HG03095 (cell line): ENCODE measurements around the gene RUSF1.
A peak's percentile ranks its signal among the peaks of the same experiment; 100 is the strongest.
"Not testable (repeated sequence)": the region's sequence is repeated elsewhere in the genome, so short reads cannot be mapped to it uniquely, and the experiment has no call there.

Experiments used
- ATAC-seq: cut with Tn5 transposase; IDR thresholded peaks from one replicate; pipeline ENCODE4 v1.9.1; 2021; ENCODE audit warnings: moderate library complexity; ENCODE audit not compliant: unreplicated experiment

RUSF1 gene

DNA sequence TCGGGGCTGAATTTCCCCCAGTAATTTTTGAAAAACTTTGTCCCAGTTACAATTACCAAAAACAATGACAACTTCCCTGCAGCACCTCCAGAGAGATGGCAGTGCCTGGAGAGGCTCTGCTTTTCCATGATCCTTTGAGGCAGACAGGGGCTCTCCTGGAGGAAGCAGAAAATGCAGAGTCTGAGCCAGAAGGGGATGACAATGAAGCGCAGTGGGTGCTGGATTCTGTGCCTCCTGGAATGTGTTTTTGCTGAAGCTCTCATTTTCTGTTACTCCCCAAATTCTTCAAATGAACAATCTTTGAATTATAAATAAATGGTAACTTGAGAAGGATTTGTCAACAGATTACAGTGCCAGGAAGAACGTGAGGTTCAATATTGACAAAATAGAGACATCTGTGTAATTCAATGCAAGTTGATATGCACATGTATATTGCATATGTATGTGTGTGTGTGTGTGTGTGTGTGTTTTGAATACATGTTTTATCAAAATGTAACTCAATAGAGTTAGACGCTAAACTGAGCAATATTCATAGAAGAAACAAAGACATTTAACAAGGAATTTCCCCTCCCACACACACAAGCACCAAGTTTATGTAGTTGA, 9.7 kb upstream of the RUSF1 start:
- no peak for ATAC-seq

DNA sequence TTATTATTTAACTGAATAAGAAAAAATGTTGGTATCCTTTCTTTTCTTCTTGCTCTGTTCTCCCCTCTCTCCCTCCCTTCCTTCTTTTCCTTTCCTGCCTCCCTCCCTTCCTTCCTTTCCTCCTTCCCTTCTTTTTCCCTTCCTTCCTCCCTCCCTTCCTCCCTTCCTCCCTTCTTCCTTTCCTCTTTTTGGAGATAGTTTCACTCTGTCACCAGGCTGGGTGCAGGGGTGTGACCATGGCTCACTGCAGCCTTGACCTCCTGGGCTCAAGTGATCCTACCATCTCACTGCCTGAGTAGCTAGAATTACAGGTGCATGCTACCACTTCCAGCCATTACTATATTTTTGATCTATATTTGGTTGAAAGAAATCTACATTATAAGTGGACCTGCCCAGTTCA, 5.7 kb upstream of the RUSF1 start:
- no peak for ATAC-seq

DNA sequence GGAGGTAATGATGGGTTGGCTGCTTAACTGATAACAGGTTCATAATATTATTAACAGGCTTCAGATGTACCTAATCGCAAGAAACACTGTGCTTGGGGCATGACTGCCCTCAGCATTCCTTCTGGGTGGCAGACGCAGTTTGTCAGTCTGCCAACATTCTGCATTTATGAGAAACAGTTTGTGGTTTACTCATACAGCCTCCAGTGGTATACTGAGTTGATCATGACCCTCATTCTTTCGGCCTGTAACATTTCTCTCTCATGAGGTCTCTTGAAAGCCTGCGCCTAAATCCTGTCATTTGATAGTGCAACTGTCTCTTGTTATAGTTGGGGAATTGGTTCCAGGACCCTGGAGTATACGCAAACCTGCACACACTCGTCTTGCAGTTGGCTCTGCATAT, 4.9 kb upstream of the RUSF1 start:
- no peak for ATAC-seq

DNA sequence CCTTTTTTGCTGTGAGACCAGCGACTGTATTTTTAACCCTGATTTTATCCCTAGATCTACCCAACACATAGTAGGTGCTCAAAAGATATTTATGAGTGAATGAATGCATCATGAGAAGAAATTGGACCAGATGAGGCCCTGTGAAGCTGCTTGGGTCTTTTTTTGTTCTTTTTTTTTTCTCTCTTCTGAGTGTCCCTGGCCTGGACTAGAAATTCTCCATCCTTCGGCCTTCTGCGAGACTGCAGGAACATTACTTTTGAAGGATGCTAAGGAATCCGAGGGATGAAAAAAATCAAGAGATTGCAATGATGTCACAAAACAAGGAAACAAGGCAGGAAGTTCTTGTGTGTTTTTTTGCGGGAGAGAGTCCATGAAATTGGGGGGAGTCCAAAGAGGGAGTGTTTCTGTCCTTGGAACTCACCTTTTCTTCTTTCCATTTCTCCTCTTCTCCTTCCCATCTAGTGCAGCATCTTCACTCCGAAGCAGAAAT, 560 bp upstream of the RUSF1 start:
- ATAC-seq, result no peak

DNA sequence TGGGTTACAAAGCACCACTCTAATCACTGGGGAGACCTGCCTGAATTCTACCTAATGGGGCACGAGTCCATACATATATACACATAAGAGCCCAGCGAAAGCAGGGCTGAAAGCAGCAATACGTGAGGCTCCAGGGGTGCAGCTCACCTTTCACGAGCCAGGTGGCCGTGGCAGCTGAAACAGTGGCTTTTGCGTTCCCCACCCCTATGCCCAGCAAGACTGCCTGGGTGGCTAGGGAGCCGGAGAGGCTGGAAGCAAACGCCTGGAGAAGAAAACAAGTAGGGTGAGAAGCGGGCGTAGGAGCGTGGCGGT, 618 bp downstream of the RUSF1 start:
- ATAC-seq, result peak; percentile 1

DNA sequence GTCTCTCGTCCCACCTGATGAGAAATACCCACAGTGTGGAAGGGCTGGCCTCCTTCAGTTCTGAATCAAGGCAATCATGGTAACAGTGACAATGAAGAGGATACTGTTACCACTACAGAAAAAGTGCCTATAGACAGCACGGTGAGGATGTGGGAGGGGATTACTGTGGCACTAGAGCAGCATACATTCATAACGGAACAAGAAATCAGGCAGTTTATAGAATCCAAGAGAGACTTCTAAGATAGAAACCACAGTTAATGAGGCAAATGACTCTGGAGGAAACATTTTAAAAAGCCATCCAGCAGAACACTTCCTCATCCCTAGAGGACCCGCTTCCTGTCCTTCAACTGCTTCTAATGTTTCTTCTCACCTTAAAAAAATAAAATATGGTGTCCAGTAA, 2.7 kb downstream of the RUSF1 start:
- ATAC-seq, result no peak

DNA sequence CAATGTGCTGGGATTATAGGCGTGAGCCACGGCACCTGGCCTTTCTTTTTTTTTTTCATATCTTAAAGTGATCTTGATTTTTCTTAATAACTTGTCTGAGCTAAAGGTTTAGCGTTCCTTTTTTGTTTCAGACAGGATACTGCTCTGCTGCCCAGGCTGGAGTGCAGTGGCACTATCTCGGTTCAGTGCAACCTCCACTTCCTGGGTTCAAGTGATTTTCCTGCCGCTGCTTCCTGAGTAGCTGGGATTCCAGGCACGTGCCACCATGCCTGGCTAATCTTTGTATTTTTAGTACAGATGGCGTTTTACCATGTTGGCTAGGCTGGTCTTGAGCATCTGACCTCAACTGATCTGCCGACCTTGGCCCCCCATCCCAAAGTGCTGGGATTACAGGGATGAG, 4.0 kb downstream of the RUSF1 start:
- no peak for ATAC-seq

DNA sequence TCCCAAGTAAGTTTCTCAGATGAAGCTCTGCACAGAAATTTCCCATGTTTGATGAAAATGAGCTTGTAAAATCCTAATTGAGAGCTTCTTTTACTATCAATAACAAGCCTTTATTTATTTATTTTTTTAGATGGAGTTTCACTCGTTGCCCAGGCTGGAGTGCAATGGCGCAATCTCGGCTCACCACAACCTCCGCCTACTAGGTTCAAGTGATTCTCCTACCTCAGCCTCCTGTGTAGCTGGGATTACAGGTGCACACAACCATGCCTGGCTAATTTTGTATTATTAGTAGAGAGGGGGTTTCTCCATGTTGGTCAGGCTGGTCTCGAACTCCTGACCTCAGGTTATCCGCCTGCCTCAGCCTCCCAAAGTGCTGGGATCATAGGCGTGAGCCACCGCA, 4.6 kb downstream of the RUSF1 start:
- not testable (repeated sequence) for ATAC-seq

DNA sequence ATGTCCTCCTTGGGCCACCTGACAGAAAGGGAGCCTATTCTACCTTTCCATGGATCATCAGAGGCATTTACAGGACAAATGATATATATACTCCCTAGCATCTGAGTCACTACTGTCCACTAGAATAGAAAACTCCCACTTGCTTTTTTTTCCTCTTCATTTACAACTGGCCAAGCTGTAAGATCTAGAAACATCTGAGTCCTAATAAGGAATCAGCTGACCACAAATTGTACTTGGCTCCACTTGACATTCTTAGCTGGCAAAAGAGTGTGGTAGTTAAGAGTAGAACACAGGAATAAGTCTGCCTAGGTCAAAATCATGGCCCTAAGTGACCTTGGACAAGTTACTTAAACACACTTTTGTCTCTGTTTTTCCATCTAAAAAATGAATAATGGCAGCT, 5.2 kb downstream of the RUSF1 start:
- ATAC-seq, result no peak

DNA sequence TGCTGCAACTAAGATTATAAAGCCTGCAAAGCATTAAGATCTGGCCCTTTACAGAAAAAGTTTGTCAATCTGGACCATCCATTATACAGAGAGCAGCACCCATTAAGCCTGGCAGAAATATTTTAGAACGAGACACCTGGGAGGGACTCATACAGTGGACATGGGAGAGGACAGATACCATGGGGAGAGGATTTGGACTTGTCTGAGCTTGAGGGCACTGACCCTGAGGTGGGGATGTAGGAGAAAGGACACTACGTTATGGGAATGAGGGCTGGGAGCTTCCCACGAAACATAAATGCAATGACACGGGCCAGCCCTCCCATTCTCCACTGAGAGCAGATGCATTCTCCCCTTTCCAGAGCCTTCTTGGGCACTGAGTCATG, 6.2 kb downstream of the RUSF1 start:
- ATAC-seq, result no peak

DNA sequence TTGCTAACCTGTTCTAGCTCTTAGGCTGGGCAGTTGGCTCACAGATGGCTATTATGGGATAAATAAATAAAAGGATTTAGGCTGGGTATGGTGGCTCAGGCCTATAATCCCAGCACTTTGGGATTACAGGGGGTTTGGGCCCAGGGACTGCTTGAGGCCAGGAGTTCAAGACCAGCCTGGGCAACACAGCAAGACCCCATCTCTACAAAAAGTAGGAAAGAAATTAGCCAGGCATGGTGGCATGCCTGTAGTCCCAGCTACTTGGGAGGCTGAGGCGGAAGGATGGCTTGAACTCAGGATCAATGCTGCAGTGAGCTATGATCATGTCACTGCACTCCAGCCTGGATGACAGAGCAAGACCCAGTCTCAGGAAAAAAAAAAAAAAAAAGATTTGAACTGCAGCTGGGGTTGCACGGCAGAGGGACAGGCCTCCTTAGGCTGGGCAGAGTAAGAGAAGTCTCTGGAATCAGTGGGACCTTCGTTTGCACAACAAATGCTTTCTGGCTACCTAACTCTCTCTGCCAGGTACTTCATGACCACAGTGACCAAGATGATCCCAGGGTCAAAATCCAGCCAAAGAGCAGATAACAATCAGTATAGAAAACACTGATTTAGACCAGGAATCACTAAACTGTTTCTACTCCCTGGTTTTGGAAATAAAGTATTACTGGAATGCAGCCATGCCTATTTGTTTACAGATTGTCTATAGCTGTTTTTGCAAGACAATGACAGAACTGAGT, 6.8 kb downstream of the RUSF1 start:
- ATAC-seq, result no peak

DNA sequence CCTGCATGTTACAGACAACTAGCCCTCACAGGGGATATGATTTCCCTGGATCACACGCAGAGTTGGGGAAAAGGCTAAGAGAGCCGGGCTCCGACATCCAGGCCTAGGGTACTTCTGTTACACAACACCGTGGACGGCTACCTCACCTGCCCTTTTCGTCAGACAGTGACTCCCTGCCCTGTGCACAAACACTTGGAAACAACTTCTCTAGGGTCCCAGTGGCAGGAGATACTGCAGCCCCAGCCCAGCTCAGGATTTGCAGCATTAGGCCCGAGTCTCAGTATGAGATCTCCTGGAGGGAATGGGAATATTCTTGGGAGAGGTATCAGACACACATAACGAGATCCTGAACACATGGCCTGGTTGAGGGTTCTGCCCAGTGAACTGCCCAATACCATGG, 8.3 kb downstream of the RUSF1 start:
- ATAC-seq, result no peak

DNA sequence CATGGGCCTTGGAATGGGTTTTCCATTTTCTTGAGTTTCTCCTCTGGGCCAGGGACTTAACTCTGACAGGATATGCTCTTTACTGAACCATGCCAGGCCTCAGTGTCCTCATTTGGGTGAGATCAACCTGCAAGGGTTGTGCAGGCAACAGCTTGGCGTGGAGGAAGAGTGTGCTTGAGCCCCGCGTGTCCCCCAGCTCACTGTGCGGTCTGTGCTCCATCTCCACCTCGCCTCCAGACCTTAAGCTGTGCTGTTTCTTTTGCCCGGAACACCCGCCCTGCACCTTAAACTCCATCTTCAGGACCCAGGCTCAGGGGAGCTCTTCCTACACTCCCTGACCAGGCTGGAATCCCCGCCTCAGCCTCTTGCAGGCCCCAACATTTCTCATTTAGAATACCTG, 9.7 kb downstream of the RUSF1 start:
- no peak for ATAC-seq

DNA sequence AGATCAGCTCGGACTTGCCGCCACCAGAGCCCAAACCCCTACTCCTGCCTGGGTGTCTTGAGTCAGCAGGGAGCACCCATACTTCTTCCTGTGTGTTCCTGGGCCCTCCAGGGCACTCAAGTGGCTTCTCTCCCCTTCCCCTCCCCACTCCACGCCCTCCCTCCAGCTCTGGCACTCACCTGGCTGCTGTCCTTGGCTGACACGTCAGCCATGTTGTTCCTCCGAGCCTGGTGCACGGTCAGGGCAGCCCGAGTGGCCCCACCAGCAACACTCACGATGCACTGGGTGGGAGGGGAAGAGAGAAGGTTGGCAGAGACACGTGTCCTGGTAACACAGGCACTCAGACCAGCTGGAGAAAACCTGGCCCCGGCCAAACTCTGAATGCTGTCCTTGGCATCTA, 11.5 kb downstream of the RUSF1 start:
- no peak for ATAC-seq

DNA sequence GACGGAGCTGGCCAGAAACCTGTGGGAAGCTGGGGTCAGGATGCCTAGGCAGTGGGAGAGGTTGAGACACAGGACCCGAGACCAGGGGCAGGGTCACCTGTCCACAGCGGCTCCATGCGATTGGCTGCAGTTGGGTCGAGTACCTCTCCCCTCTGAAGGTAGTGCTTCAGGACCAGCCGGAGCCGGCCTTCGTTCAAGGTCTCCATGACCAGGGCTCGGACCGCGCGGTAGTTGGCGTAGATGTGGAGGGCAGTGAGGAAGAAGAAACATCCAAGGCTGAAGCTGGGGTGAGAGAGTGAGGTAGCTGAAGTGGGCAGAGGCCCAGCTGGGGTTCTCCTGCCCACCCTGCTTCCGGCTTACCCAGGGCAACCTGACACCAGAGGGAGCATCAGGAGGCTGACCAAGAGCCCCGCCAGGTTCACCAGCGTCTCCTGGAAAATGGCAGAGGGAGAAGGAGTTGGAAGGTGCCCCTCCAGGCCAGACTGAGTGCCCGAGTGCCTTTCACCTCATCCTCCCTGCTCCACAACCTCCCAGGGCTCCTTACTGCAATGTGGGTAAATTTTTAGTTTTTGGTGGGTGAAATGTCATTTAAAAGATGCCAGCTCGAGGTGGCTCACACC, 14.6 kb downstream of the RUSF1 start:
- ATAC-seq, result no peak

DNA sequence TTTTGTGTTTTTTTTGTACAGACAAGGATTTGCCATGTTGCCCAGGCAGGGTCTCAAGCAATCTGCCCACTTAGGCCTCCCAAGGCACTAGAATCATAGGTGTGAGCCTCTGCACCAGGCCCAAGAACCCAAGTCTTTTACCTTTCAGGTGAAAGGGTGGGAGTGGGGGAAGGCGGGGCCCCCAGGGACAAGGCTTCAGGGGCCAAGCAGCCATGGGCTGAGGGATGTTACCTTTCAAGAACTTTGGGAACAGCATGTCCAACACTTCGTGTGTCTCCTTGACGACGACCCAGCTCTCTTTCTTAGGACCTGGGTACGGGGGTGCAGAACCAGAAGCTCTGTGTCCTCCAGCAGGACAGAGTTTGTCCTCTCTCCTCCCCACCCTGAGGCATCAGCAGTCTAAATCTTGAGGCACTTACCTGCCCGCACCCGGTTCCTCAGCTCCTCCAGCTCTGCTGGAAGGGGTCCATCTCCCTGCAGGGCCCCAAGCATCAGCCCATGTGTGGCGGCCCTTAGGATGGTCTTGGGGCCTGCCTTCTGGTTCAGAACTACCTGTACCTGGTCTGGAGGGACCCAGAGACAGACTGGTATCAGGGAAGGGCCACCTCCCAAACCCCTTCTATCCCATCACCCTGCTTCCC, 16.3 kb downstream of the RUSF1 start:
- ATAC-seq, result no peak

DNA sequence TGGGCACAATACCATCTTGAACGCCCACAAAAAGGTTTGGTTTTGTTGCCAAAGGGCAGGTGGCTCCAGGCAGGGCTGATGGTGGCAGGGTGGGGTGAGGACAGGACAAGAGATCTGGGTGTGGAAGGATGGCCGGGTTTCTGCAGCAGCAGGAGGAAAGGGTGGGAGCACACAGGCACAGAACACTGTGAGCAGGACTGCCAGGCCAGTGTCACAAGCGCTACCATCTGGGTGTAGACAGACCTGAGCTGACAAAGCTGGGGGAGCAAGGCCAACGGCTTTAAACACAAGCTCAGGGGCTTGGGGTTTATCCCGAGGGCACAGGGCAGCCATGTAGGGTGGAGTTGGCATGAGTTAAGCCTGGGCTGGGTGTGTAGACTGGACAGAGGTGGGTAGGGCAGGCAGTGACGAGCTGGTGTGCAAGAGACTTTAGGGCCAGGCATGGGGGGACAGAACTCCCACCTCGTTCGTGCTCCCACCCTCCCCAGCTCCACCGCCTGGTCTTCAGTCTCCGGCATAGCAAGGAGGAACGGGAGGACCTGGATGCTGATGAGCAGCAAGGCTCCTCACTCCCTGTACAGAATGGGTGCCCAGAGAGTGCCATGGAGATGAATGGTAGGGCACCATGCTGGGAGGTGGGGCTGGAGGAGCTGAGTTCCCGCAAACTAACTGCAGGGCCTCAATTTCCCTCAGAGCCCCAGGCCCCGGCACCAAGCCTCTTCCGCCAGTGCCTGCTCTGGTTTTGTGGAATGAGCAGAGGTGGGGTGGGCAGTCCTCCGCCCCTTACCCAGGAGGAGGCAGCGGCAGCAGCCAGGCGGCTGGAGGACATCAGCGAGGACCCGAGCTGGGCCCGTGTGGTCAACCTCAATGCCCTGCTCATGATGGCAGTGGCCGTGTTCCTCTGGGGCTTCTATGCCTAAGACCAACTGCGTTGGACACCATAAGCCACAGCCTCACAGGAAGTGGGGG, 18.3 kb downstream of the RUSF1 start:
- ATAC-seq, result no peak

DNA sequence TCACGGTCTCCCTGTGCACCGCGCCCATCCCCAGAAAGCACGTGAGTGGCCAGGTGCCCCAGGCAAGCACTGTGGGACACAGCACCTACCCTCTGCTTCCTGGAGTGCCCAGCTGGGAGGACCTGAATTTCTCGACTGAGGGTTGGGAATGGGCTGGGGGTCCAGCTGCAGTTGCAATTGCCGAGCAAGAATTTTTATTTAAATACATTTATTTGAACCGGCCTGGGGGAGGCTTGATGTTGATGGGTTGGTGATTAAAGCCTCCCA, 19.0 kb downstream of the RUSF1 start:
- ATAC-seq, result no peak

DNA sequence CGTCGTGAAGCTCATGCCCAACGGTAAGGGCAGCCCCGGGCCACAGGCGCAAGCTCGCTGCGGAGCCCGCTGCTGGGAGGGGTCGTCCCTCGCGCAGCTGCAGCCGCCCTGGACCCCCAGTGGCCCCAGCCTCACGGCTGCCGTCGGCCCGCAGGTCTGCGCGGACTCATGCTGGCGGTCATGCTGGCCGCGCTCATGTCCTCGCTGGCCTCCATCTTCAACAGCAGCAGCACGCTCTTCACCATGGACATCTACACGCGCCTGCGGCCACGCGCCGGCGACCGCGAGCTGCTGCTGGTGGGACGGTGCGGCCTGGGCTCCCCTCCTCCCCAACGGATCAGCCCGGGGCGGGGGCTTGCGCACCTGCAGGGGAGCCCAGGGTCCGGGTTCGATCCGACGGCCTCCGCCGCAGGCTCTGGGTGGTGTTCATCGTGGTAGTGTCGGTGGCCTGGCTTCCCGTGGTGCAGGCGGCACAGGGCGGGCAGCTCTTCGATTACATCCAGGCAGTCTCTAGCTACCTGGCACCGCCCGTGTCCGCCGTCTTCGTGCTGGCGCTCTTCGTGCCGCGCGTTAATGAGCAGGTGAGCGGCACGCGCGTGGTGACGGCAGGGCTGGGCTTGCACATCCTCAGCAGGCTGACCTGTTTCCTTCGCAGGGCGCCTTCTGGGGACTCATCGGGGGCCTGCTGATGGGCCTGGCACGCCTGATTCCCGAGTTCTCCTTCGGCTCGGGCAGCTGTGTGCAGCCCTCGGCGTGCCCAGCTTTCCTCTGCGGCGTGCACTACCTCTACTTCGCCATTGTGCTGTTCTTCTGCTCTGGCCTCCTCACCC, 19.5 kb downstream of the RUSF1 start:
- no peak for ATAC-seq

DNA sequence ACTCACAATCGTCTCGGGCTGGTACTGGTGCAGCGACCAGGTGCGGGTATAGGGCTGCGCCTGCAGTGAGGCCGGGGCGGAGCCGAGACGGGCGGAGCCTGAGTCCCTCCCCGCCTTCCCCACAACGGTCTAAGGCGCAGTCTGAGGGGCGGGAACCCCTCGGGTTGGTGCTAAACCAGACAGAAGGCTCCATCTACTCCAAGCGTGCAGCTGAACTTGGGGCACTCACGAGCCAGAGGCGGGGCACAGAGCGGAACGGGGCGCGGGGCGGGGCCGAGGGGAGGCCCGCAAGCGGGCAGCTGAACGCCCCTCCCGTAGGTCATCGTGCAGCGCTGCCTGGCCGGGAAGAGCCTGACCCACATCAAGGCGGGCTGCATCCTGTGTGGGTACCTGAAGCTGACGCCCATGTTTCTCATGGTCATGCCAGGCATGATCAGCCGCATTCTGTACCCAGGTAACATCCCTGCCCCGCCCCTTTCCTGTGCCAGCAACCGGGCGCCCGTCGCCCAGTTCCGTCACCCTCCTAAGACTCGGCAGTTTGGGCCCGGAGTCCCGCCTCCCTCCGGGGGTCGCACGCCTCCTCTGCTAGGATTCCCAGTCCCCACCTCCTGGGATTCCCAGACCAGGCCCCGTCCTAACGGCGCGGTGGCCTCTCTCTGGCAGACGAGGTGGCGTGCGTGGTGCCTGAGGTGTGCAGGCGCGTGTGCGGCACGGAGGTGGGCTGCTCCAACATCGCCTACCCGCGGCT, 20.3 kb downstream of the RUSF1 start:
- ATAC-seq, result peak; percentile 71
